Testis (tissue), 3 donors: ENCODE results near the gene A3GALT2. TPM values are rescaled to one million over a fixed set of nuclear protein-coding genes. Genes with fewer than 3 reads are reported as not detected.

Experiments used
- DNase-seq: peaks from one replicate; pipeline ENCODE4 v3.0.0-alpha.2; 2019
- H3K27ac ChIP-seq, 2 donors: fragments of 200-600 bp; sonication (generic); one replicate each; pipeline ENCODE4 v1.5.1; 2019
- H3K27me3 ChIP-seq: fragments of 200-600 bp; sonication (generic); one replicate; pipeline ENCODE4 v1.5.1; 2019
- H3K36me3 ChIP-seq: fragments of 200-600 bp; sonication (generic); one replicate; pipeline ENCODE4 v1.5.1; 2017; ENCODE audit warnings: low read depth; ENCODE audit errors: missing control alignments
- H3K4me1 ChIP-seq: fragments of 200-600 bp; sonication (generic); one replicate; pipeline ENCODE4 v1.5.1; 2019
- H3K4me3 ChIP-seq, 2 donors: fragments of 200-600 bp; sonication (generic); one replicate each; pipeline ENCODE4 v1.5.1; 2017 to 2019
- H3K9me3 ChIP-seq: fragments of 200-600 bp; sonication (generic); one replicate; pipeline ENCODE4 v1.5.1; 2017
- CTCF ChIP-seq, 3 experiments: fragments of 450-650 bp in 2 of 3; fragments of 200-600 bp in 1 of 3; sonication (generic) in 1 of 3; IDR thresholded peaks; one replicate each; pipeline ENCODE4 v1.5.1; 2016 to 2019; ENCODE audit warnings: antibody characterized with exemption in 3 of 3, mild to moderate bottlenecking in 2 of 3, moderate library complexity in 1 of 3
- POLR2A ChIP-seq: fragments of 450-650 bp; IDR thresholded peaks from one replicate; pipeline ENCODE4 v1.6.1; 2017; ENCODE audit warnings: antibody characterized with exemption, mild to moderate bottlenecking, moderate library complexity
- WGBS, 2 donors: methylation state at CpG; one replicate each; pipeline ENCODE4 v1.1.5; 2018; 5-methylcytosine and 5-hydroxymethylcytosine counted together
- intact Hi-C: fragments of 100-400 bp; cut with DNase I; formaldehyde crosslinking; loops from one replicate; pipeline ENCODE4 v1.15.1; 2023; ENCODE audit warnings: low total_unique reads
- polyA plus RNA-seq: library from polyadenylated mRNA; stranded (reverse); fragments of 350-450 nt; fragmentation: Illumina TruSeq; extraction: RNeasy Lipid Tissue Mini Kit (QIAGEN cat#74804); gene quantifications from one replicate; pipeline ENCODE4 v1.2.3, GENCODE V29; 2014; ENCODE audit warnings: low read depth, low replicate concordance; ENCODE audit not compliant: insufficient read depth
- total RNA-seq, 2 donors: library from RNA; depleted of rRNA; stranded (reverse); fragments of >200 nt; gene quantifications; one replicate each; pipeline ENCODE4 v1.2.3, GENCODE V29; 2016

The A3GALT2 gene
- total and polyA plus RNA-seq, 3 donors from 2014 or later: 0.87 to 1.7 TPM; not detected in 1

GRCh38 chr1:33367485-33368405 is 46.8 kb upstream of the A3GALT2 start:
- 43 to 64% methylated on average over 14 to 23 of the region's 23 CpGs for WGBS, 2 donors
- no peak for TF ChIP-seq POLR2A
- peak; percentile 88 to 94 (median 89) for TF ChIP-seq CTCF (IDR thresholded peaks at IDR 0.05)
- no peak overlapping the region for H3K27ac ChIP-seq

GRCh38 chr1:33366762-33367484 is 46.0 kb upstream of the A3GALT2 start:
- no peaks in the 10 kb centered on the region for H3K9me3 ChIP-seq
- WGBS, 2 donors: 88% methylated on average over 14 of the region's 14 CpGs
- H3K27me3 ChIP-seq: no peaks in the 10 kb centered on the region
- TF ChIP-seq POLR2A (no peak), CTCF (IDR thresholded peaks at IDR 0.05) (no peak)
- no peak for DNase-seq
- intact Hi-C loops: loop anchor here (5.0 kb wide), 1 partner anchor 70 kb away; no protein-coding TSS in a partner anchor
- no peak overlapping the region for H3K4me3 ChIP-seq
- H3K4me1 ChIP-seq: peaks cover 35% of the 10 kb centered on the region
- H3K36me3 ChIP-seq: no peaks in the 10 kb centered on the region
- H3K27ac ChIP-seq: no peak overlapping the region

More at GRCh38 chr1:33367485-33368405, 46.8 kb upstream of the A3GALT2 start:
- Histone ChIP-seq H3K4me1 (peaks cover 35% of the 10 kb centered on the region), H3K9me3 (no peaks in the 10 kb centered on the region), H3K27me3 (no peaks in the 10 kb centered on the region), H3K4me3 (no peak overlapping the region), H3K36me3 (no peaks in the 10 kb centered on the region)
- DNase-seq: peak; percentile 93
- intact Hi-C loops: loop anchor here (5.0 kb wide), 1 partner anchor 70 kb away; no protein-coding TSS in a partner anchor

- TF ChIP-seq CTCF (IDR thresholded peaks at IDR 0.05) (no peak), POLR2A (no peak)
- H3K4me1 ChIP-seq: peaks cover 35% of the 10 kb centered on the region
- no peaks in the 10 kb centered on the region for H3K36me3 ChIP-seq
- H3K27me3 ChIP-seq: no peaks in the 10 kb centered on the region
- DNase-seq: peak; percentile 44
- no peak overlapping the region for H3K4me3 ChIP-seq
- WGBS, 2 donors: 44 to 70% methylated on average over 6 to 9 of the region's 9 CpGs
- peak overlapping the region; percentile 29 to 74 for H3K27ac ChIP-seq
- intact Hi-C loops: loop anchor here (5.0 kb wide), 1 partner anchor 68 kb away; no protein-coding TSS in a partner anchor
- no peaks in the 10 kb centered on the region for H3K9me3 ChIP-seq
These were observed 44.7 kb upstream of the A3GALT2 start for GRCh38 chr1:33365560-33365997.

GRCh38 chr1:33364565-33364918 is 43.6 kb upstream of the A3GALT2 start:
- Histone ChIP-seq H3K4me1 (peaks cover 35% of the 10 kb centered on the region), H3K27me3 (no peaks in the 10 kb centered on the region), H3K27ac (peak overlapping the region in 1 of 2 donors; percentile 74), H3K9me3 (no peaks in the 10 kb centered on the region), H3K4me3 (no peak overlapping the region), H3K36me3 (no peaks in the 10 kb centered on the region)
- 46 to 55% methylated on average over 2 of the region's 2 CpGs for WGBS, 2 donors
- DNase-seq: no peak
- intact Hi-C loops: no loop called here
- TF ChIP-seq POLR2A (no peak), CTCF (IDR thresholded peaks at IDR 0.05) (no peak)
